RWPE2 (cell line): ENCODE measurements around the gene ANXA6.

Experiments
- ATAC-seq: fragments of 200-7000 bp; cut with Tn5 transposase; 3 replicates; pipeline ENCODE4 v1.9.1; 2021; ENCODE audit warnings: low read depth
- DNase-seq: peaks from one replicate; pipeline ENCODE4 v3.0.0-alpha.2; 2020; ENCODE audit warnings: low spot score
- H3K27ac ChIP-seq: fragments of 450-650 bp; 2 replicates; pipeline ENCODE4 v1.5.1; 2017; ENCODE audit warnings: mild to moderate bottlenecking; ENCODE audit not compliant: poor library complexity, severe bottlenecking
- H3K27me3 ChIP-seq: fragments of 250-450 bp; sonication (Bioruptor Pico); 2 replicates; pipeline ENCODE4 v1.5.1; 2021; ENCODE audit warnings: mild to moderate bottlenecking, moderate library complexity; ENCODE audit not compliant: insufficient read depth, poor library complexity, severe bottlenecking
- H3K36me3 ChIP-seq: fragments of 250-450 bp; sonication (Bioruptor Pico); 2 replicates; pipeline ENCODE4 v1.5.1; 2020; ENCODE audit warnings: low read depth, mild to moderate bottlenecking, moderate library complexity
- H3K4me1 ChIP-seq: fragments of 250-450 bp; sonication (Bioruptor Pico); 2 replicates; pipeline ENCODE4 v1.5.1; 2021; ENCODE audit warnings: mild to moderate bottlenecking, moderate library complexity; ENCODE audit not compliant: insufficient read depth, poor library complexity, severe bottlenecking
- H3K4me3 ChIP-seq: fragments of 250-450 bp; sonication (Bioruptor Pico); 2 replicates; pipeline ENCODE4 v1.5.1; 2021; ENCODE audit warnings: mild to moderate bottlenecking, moderate library complexity; ENCODE audit not compliant: severe bottlenecking
- H3K9me3 ChIP-seq: fragments of 250-450 bp; sonication (Bioruptor Pico); 2 replicates; pipeline ENCODE4 v1.5.1; 2021; ENCODE audit warnings: mild to moderate bottlenecking, moderate library complexity; ENCODE audit not compliant: severe bottlenecking
- CTCF ChIP-seq: fragments of 450-650 bp; IDR thresholded peaks from one replicate; pipeline ENCODE4 v1.5.1; 2017; ENCODE audit warnings: mild to moderate bottlenecking, moderate library complexity; ENCODE audit not compliant: poor library complexity, severe bottlenecking

Gene ANXA6

GRCh38 chr5:151100681-151101080 is 56.9 kb downstream of the ANXA6 start:
- no peak for ATAC-seq
- no peaks in the 10 kb centered on the region for H3K4me1 ChIP-seq
- no peaks in the 10 kb centered on the region for H3K9me3 ChIP-seq
- no peak overlapping the region for H3K4me3 ChIP-seq
- no peak overlapping the region for H3K27ac ChIP-seq
- H3K27me3 ChIP-seq: no peaks in the 10 kb centered on the region
- peaks cover 17% of the 10 kb centered on the region for H3K36me3 ChIP-seq
- no peak for DNase-seq
- TF ChIP-seq CTCF: no peak

GRCh38 chr5:151098768-151099121 is 58.8 kb downstream of the ANXA6 start:
- Histone ChIP-seq H3K9me3 (no peaks in the 10 kb centered on the region), H3K36me3 (peaks cover 6% of the 10 kb centered on the region), H3K27ac (no peak overlapping the region), H3K4me1 (peaks cover 18% of the 10 kb centered on the region), H3K27me3 (no peaks in the 10 kb centered on the region), H3K4me3 (no peak overlapping the region)
- no peak for ATAC-seq
- no peak for TF ChIP-seq CTCF
- DNase-seq: no peak

GRCh38 chr5:151097820-151098767 is 59.5 kb downstream of the ANXA6 start:
- DNase-seq (no peak), ATAC-seq (no peak)
- Histone ChIP-seq H3K4me3 (no peak overlapping the region), H3K9me3 (no peaks in the 10 kb centered on the region), H3K4me1 (peaks cover 23% of the 10 kb centered on the region), H3K36me3 (peaks cover 3% of the 10 kb centered on the region), H3K27ac (no peak overlapping the region), H3K27me3 (no peaks in the 10 kb centered on the region)
- TF ChIP-seq CTCF: no peak

GRCh38 chr5:151097061-151097460 is 60.5 kb downstream of the ANXA6 start:
- Histone ChIP-seq H3K27me3 (no peaks in the 10 kb centered on the region), H3K27ac (no peak overlapping the region), H3K36me3 (no peaks in the 10 kb centered on the region; the same call in 1 of the 2 replicates), H3K9me3 (no peaks in the 10 kb centered on the region), H3K4me1 (peaks cover 33% of the 10 kb centered on the region), H3K4me3 (no peak overlapping the region)
- TF ChIP-seq CTCF: no peak
- no peak for ATAC-seq
- DNase-seq: no peak

GRCh38 chr5:151096001-151096373 is 61.6 kb downstream of the ANXA6 start:
- peak overlapping the region; percentile 100 for H3K27ac ChIP-seq
- H3K4me1 ChIP-seq: peaks cover 37% of the 10 kb centered on the region
- H3K27me3 ChIP-seq: no peaks in the 10 kb centered on the region

More at GRCh38 chr5:151096001-151096373, 61.6 kb downstream of the ANXA6 start:
- ATAC-seq (no peak), DNase-seq (no peak)
- no peak for TF ChIP-seq CTCF
- no peaks in the 10 kb centered on the region for H3K9me3 ChIP-seq
- H3K36me3 ChIP-seq: no peaks in the 10 kb centered on the region
- H3K4me3 ChIP-seq: no peak overlapping the region
